ENCODE measurements around the gene NCKAP5.

DNA sequence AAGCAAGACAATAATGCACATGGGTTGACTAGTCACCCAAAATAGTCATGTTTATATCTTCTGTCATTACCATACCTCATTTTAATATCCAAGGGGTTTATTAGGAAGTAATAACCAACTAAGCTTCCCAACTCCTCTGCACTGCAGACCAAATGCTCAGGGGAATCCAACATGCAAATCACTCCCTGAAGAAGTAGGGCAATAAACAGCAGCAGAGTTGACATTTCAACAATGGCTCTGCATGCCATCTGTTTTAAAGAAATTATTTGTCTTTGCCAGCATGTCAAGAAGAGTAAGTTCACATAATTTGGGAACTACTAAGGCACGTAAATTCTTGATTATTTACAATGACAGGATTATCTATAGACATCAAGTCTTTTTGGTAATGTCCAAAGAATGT lies 813.9 kb downstream of the NCKAP5 start:
- TF ChIP-seq, protein P1, sequence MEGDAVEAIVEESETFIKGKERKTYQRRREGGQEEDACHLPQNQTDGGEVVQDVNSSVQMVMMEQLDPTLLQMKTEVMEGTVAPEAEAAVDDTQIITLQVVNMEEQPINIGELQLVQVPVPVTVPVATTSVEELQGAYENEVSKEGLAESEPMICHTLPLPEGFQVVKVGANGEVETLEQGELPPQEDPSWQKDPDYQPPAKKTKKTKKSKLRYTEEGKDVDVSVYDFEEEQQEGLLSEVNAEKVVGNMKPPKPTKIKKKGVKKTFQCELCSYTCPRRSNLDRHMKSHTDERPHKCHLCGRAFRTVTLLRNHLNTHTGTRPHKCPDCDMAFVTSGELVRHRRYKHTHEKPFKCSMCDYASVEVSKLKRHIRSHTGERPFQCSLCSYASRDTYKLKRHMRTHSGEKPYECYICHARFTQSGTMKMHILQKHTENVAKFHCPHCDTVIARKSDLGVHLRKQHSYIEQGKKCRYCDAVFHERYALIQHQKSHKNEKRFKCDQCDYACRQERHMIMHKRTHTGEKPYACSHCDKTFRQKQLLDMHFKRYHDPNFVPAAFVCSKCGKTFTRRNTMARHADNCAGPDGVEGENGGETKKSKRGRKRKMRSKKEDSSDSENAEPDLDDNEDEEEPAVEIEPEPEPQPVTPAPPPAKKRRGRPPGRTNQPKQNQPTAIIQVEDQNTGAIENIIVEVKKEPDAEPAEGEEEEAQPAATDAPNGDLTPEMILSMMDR (IDR thresholded peaks at IDR 0.05) = no peak
- TF ChIP-seq EZH2 (IDR thresholded peaks at IDR 0.05; ENCODE audit: borderline replicate concordance, insufficient read depth, low read depth, low read length, poor library complexity, severe bottlenecking) = no peak
